SK-N-SH (cell line): ENCODE results near the gene CHST9. TPM values are rescaled to one million over a fixed set of nuclear protein-coding genes. Genes with fewer than 3 reads are reported as not detected.

Experiments
- CTCF ChIA-PET: fragments of 300-600, 350-600 bp; formaldehyde crosslinking; extraction: SDS; loops from one replicate; lab custom pipeline; 2021; lab: Yijun Ruan, JAX
- POLR2A ChIA-PET: fragments of 350-600 bp; sonication (Branson Sonifier 250); formaldehyde crosslinking; extraction: SDS; loops from one replicate; lab custom pipeline; 2020; ENCODE audit warnings: antibody characterized with exemption, inconsistent platforms; lab: Yijun Ruan, JAX
- DNase-seq: peaks from one replicate; pipeline ENCODE4 v3.0.0; 2012
- H2AFZ ChIP-seq: fragments of 200-600 bp; sonication (generic); 2 replicates; pipeline ENCODE4 v1.8.1; 2016; ENCODE audit warnings: antibody characterized with exemption, mild to moderate bottlenecking, low read depth
- H3F3A ChIP-seq: fragments of 200-600 bp; sonication (generic); replicated peaks from 2 replicates; pipeline ENCODE3; 2016; ENCODE audit warnings: antibody characterized with exemption, mild to moderate bottlenecking; ENCODE audit not compliant: insufficient read depth
- H3K27ac ChIP-seq, 2 experiments: fragments of 200-500 bp in 1 of 2; fragments of 200-600 bp in 1 of 2; sonication (Bioruptor generic) in 1 of 2; sonication (generic), shearing (Covaris generic) in 1 of 2; 2 replicates each; pipeline versions ENCODE4 v1.5.1 to v1.6.1; 2014 to 2016; ENCODE audit warnings: low read depth in 2 of 2, inconsistent platforms in 1 of 2, low read length in 1 of 2, mild to moderate bottlenecking in 1 of 2, mixed read lengths in 1 of 2
- H3K27me3 ChIP-seq: fragments of 200-600 bp; sonication (generic), shearing (Covaris generic); 2 replicates; pipeline ENCODE4 v1.6.1; 2016; ENCODE audit warnings: mixed run types; ENCODE audit not compliant: insufficient read depth
- H3K36me3 ChIP-seq, 2 experiments: fragments of 200-500 bp in 1 of 2; fragments of 200-600 bp in 1 of 2; sonication (Bioruptor generic) in 1 of 2; sonication (generic) in 1 of 2; replicated peaks in 1 of 2; 2 replicates each; pipeline versions ENCODE3 to v1.5.1; 2014 to 2016; ENCODE audit warnings: low read length in 1 of 2, mild to moderate bottlenecking in 1 of 2; ENCODE audit not compliant: insufficient read depth in 2 of 2, control insufficient read depth in 1 of 2
- H3K4me1 ChIP-seq, 2 experiments: fragments of 200-500 bp in 1 of 2; fragments of 200-600 bp in 1 of 2; sonication (Bioruptor generic) in 1 of 2; sonication (generic), shearing (Covaris generic) in 1 of 2; 2 replicates each; pipeline versions ENCODE4 v1.5.1 to v1.6.1; 2014 to 2016; ENCODE audit warnings: low read depth in 1 of 2, low read length in 1 of 2, mixed run types in 1 of 2; ENCODE audit not compliant: insufficient read depth in 2 of 2, control insufficient read depth in 1 of 2
- H3K4me2 ChIP-seq: fragments of 200-600 bp; sonication (generic), shearing (Covaris generic); 2 replicates; pipeline ENCODE4 v1.6.1; 2017; ENCODE audit warnings: mixed run types
- H3K4me3 ChIP-seq, 2 experiments: fragments of 200-500 bp in 1 of 2; fragments of 200-600 bp in 1 of 2; sonication (Bioruptor generic) in 1 of 2; sonication (generic), shearing (Covaris generic) in 1 of 2; 2 replicates each; pipeline versions ENCODE4 v1.5.1 to v1.8.1; 2014 to 2016; ENCODE audit warnings: low read depth in 2 of 2, inconsistent platforms in 1 of 2, low read length in 1 of 2, mild to moderate bottlenecking in 1 of 2, mixed read lengths in 1 of 2, moderate library complexity in 1 of 2
- H3K79me2 ChIP-seq: fragments of 200-600 bp; sonication (generic); 2 replicates; pipeline ENCODE4 v1.8.1; 2017; ENCODE audit warnings: mild to moderate bottlenecking; ENCODE audit not compliant: insufficient read depth
- H3K9ac ChIP-seq: fragments of 200-600 bp; sonication (generic); 2 replicates; pipeline ENCODE4 v1.6.1; 2017; ENCODE audit warnings: mixed run types
- H3K9me2 ChIP-seq: fragments of 200-600 bp; sonication (generic); 2 replicates; pipeline ENCODE4 v1.6.1; 2017; ENCODE audit warnings: mixed run types
- H3K9me3 ChIP-seq: fragments of 200-600 bp; sonication (generic); 2 replicates; pipeline ENCODE4 v1.6.1; 2017; ENCODE audit warnings: mixed run types, mild to moderate bottlenecking, moderate library complexity
- H4K20me1 ChIP-seq: fragments of 200-600 bp; sonication (generic); 2 replicates; pipeline ENCODE4 v1.6.1; 2017; ENCODE audit warnings: mild to moderate bottlenecking, mixed run types; ENCODE audit not compliant: insufficient read depth
- ELF1 ChIP-seq: IDR thresholded peaks from 2 replicates; pipeline ENCODE4 v1.4.0; 2012
- EP300 ChIP-seq, 2 experiments: IDR thresholded peaks; 2 replicates each; pipeline versions ENCODE4 v1.4.0 to v1.6.1; 2012; ENCODE audit warnings: borderline replicate concordance in 1 of 2, low read depth in 1 of 2, low read length in 1 of 2
- FOXJ3 ChIP-seq: sonication (generic); formaldehyde crosslinking; IDR thresholded peaks from 2 replicates; pipeline ENCODE4 v1.5.1; 2020; ENCODE audit warnings: mild to moderate bottlenecking, missing genetic modification reagents
- FOXM1 ChIP-seq: IDR thresholded peaks from 2 replicates; pipeline ENCODE4 v1.4.0; 2012; ENCODE audit warnings: low read depth, mild to moderate bottlenecking
- GATA2 ChIP-seq: sonication (generic); formaldehyde crosslinking; IDR thresholded peaks from 2 replicates; pipeline ENCODE4 v1.5.0; 2020; ENCODE audit warnings: mild to moderate bottlenecking, missing genetic modification reagents
- JUND ChIP-seq: IDR thresholded peaks from 2 replicates; pipeline ENCODE4 v1.4.0; 2012
- NFIC ChIP-seq: IDR thresholded peaks from 2 replicates; pipeline ENCODE4 v1.4.0; 2012; ENCODE audit warnings: borderline replicate concordance
- NRF1 ChIP-seq: IDR thresholded peaks from 2 replicates; pipeline ENCODE4 v1.6.1; 2012; ENCODE audit warnings: low read depth, mild to moderate bottlenecking, low read length
- RAD21 ChIP-seq: IDR thresholded peaks from 2 replicates; pipeline ENCODE4 v1.6.1; 2012; ENCODE audit warnings: mild to moderate bottlenecking, low read length
- RCOR1 ChIP-seq: fragments of 150-350 bp; IDR thresholded peaks from 2 replicates; pipeline ENCODE4 v1.6.1; 2017; ENCODE audit warnings: antibody characterized with exemption, low read length
- RXRA ChIP-seq: IDR thresholded peaks from 2 replicates; pipeline ENCODE4 v1.4.0; 2012; ENCODE audit warnings: low read depth, mild to moderate bottlenecking, borderline replicate concordance
- SIN3A ChIP-seq: IDR thresholded peaks from 2 replicates; pipeline ENCODE4 v1.6.1; 2012; ENCODE audit warnings: low read depth, mild to moderate bottlenecking, low read length, moderate library complexity, borderline replicate concordance
- TAF1 ChIP-seq: IDR thresholded peaks from 2 replicates; pipeline ENCODE4 v1.6.1; 2012; ENCODE audit warnings: low read depth, mild to moderate bottlenecking, low read length, moderate library complexity, borderline replicate concordance
- TEAD4 ChIP-seq: IDR thresholded peaks from 2 replicates; pipeline ENCODE4 v1.4.0; 2012; ENCODE audit warnings: mild to moderate bottlenecking, borderline replicate concordance; ENCODE audit not compliant: insufficient read depth
- WGBS: methylation state at CpG from one replicate; pipeline ENCODE4 v1.1.6; 2017; ENCODE audit warnings: low lambda C conversion rate; 5-methylcytosine and 5-hydroxymethylcytosine counted together
- polyA plus RNA-seq, 3 experiments: library from polyadenylated mRNA; depleted of rRNA; stranded (reverse); fragments of >200 nt; gene quantifications; 2 replicates each; pipeline ENCODE4 v1.2.3, GENCODE V29; 2012
- TF ChIP-seq, protein P1 (sequence below): IDR thresholded peaks from 2 replicates; pipeline ENCODE4 v1.4.0; 2012; ENCODE audit warnings: low read depth, borderline replicate concordance
- TF ChIP-seq, protein P2 (sequence below): IDR thresholded peaks from 2 replicates; pipeline ENCODE4 v1.4.0; 2012; ENCODE audit warnings: low read depth, borderline replicate concordance
- TF ChIP-seq, protein P3 (sequence below): IDR thresholded peaks from 2 replicates; pipeline ENCODE4; 2012

Gene CHST9
- polyA plus RNA-seq, 1 of the 3 experiments (the other 2 are of a cell fraction), result not detected

DNA sequence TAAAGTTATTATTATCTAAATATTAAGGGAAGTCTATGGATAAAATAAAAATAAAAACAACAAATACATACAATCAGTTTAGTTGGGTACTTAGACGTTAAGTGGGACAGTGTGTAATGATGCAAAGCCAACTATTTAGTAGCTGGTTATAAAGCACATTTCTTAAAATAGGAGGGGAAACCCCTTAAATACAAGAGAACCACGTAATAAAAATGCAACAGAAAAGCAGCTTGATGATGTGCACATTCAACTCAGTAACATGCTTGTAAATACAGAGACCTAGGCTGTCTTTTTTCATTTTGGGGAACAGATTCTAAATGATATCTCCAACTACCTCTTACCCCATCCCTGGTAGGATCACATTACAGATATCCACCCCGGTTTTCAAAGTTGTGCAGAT is 185.3 kb downstream of the CHST9 start (continued):
- TF ChIP-seq FOXJ3 (no peak), RAD21 (no peak)

DNA sequence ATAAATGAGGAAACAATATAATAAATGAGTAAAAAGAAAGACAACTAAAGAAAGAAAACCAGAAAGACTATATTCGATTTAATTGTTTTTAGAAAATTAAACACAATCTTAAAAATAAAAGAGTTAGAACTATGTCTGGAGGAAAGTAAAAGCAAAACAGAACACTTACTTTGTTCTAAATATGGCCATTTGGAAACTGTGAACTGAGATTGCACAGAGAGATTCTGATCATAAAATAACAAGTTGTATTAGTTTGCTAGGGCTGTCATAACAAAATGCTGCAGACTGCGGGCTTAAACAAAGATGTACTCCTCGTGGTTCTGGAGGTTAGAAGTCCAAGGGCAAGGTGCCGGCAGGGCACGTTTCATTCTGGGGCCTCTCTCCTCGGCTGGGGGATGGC is 191.5 kb downstream of the CHST9 start:
- no peaks in the 10 kb centered on the region for H3K36me3 ChIP-seq
- no peaks in the 10 kb centered on the region for H3K4me1 ChIP-seq
- no peaks in the 10 kb centered on the region for H4K20me1 ChIP-seq
- no peak for DNase-seq
- H3K9me2 ChIP-seq, result no peaks in the 10 kb centered on the region
- no peak overlapping the region for H3K27ac ChIP-seq
- no peak overlapping the region for H3K9ac ChIP-seq
- no peaks in the 10 kb centered on the region for H3F3A ChIP-seq
- no peak overlapping the region for H2AFZ ChIP-seq
- H3K4me2 ChIP-seq, result no peak overlapping the region
- no peak overlapping the region for H3K4me3 ChIP-seq
- H3K79me2 ChIP-seq, result no peaks in the 10 kb centered on the region
- H3K9me3 ChIP-seq, result no peaks in the 10 kb centered on the region
- 37% methylated on average over 6 of the region's 6 CpGs for WGBS
- no peak for TF ChIP-seq RCOR1
- TF ChIP-seq, protein P1, sequence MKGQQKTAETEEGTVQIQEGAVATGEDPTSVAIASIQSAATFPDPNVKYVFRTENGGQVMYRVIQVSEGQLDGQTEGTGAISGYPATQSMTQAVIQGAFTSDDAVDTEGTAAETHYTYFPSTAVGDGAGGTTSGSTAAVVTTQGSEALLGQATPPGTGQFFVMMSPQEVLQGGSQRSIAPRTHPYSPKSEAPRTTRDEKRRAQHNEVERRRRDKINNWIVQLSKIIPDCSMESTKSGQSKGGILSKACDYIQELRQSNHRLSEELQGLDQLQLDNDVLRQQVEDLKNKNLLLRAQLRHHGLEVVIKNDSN, result no peak
- TF ChIP-seq SIN3A, result no peak
- TF ChIP-seq ELF1, result no peak
- no peak for TF ChIP-seq RAD21
- TF ChIP-seq JUND, result no peak
- no peak for TF ChIP-seq GATA2 (CRISPR knock-in tag)
- TF ChIP-seq, protein P2, sequence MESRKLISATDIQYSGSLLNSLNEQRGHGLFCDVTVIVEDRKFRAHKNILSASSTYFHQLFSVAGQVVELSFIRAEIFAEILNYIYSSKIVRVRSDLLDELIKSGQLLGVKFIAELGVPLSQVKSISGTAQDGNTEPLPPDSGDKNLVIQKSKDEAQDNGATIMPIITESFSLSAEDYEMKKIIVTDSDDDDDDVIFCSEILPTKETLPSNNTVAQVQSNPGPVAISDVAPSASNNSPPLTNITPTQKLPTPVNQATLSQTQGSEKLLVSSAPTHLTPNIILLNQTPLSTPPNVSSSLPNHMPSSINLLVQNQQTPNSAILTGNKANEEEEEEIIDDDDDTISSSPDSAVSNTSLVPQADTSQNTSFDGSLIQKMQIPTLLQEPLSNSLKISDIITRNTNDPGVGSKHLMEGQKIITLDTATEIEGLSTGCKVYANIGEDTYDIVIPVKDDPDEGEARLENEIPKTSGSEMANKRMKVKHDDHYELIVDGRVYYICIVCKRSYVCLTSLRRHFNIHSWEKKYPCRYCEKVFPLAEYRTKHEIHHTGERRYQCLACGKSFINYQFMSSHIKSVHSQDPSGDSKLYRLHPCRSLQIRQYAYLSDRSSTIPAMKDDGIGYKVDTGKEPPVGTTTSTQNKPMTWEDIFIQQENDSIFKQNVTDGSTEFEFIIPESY, result no peak
- no peak for TF ChIP-seq FOXM1
- no peak for TF ChIP-seq NFIC
- TF ChIP-seq TAF1, result no peak
- TF ChIP-seq RXRA, result no peak
- TF ChIP-seq EP300 (IDR thresholded peaks at IDR 0.05; ENCODE audit: borderline replicate concordance in 1 of 2, low read depth in 1 of 2, low read length in 1 of 2), result no peak
- TF ChIP-seq, protein P3, sequence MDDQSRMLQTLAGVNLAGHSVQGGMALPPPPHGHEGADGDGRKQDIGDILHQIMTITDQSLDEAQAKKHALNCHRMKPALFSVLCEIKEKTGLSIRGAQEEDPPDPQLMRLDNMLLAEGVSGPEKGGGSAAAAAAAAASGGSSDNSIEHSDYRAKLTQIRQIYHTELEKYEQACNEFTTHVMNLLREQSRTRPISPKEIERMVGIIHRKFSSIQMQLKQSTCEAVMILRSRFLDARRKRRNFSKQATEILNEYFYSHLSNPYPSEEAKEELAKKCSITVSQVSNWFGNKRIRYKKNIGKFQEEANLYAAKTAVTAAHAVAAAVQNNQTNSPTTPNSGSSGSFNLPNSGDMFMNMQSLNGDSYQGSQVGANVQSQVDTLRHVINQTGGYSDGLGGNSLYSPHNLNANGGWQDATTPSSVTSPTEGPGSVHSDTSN, result no peak
- no peak for TF ChIP-seq TEAD4
- TF ChIP-seq NRF1, result no peak
- CTCF ChIA-PET, result interaction anchor here (0.9 kb wide), 1 partner anchor 30 kb away, joined by 3 read pairs; no protein-coding TSS in a partner anchor
- POLR2A ChIA-PET, result no interaction called here
- H3K27me3 ChIP-seq, result no peaks in the 10 kb centered on the region
